A549 (cell line): ENCODE results near the gene GABBR1. TPM values are rescaled to one million over a fixed set of nuclear protein-coding genes. Genes with fewer than 3 reads are reported as not detected.

ENCODE experiments used
- ATAC-seq, 2 experiments: fragments of 200-7000 bp in 1 of 2; fragments of >200 bp in 1 of 2; cut with Nextera tagmentation in 1 of 2; cut with Tn5 transposase in 1 of 2; 3 replicates each; pipeline versions ENCODE4 v1.8.0 to v1.9.1; 2018 to 2020; ENCODE audit warnings: mild to moderate bottlenecking in 1 of 2, moderate library complexity in 1 of 2
- CTCF ChIA-PET: fragments of 300-600 bp; sonication (Branson Sonifier 250); formaldehyde crosslinking; extraction: SDS; loops from one replicate; lab custom pipeline; 2021; ENCODE audit warnings: antibody characterized with exemption, inconsistent platforms; lab: Yijun Ruan, JAX
- POLR2A ChIA-PET: fragments of 350-600 bp; formaldehyde crosslinking; extraction: SDS; loops from one replicate; lab custom pipeline; 2021; ENCODE audit warnings: antibody characterized with exemption, inconsistent platforms; lab: Yijun Ruan, JAX
- DNase-seq, 2 experiments: peaks; one replicate each; pipeline versions ENCODE4 v3.0.0 to v3.0.0-alpha.2; 2011 to 2016; ENCODE audit warnings: low read depth in 1 of 2, low spot score in 1 of 2
- FAIRE-seq: peaks from 2 replicates; lab custom pipeline; 2011; peaks lifted over from hg19 to GRCh38; lab: Jason Lieb, UNC
- H3K27ac ChIP-seq, 2 experiments: fragments of >200 bp; sonication (Bioruptor Twin); formaldehyde crosslinking; 3 replicates each; pipeline ENCODE4 v1.5.1; 2016 to 2017
- H3K4me1 ChIP-seq: fragments of >200 bp; sonication (Bioruptor Twin); formaldehyde crosslinking; 3 replicates; pipeline ENCODE4 v1.6.1; 2016
- H3K4me2 ChIP-seq: fragments of >200 bp; sonication (Bioruptor Twin); formaldehyde crosslinking; 3 replicates; pipeline ENCODE4 v1.6.1; 2016
- H3K4me3 ChIP-seq: fragments of >200 bp; sonication (Bioruptor Twin); formaldehyde crosslinking; 3 replicates; pipeline ENCODE4 v1.5.1; 2016
- H3K9me3 ChIP-seq: fragments of >200 bp; sonication (Bioruptor Twin); formaldehyde crosslinking; 3 replicates; pipeline ENCODE4 v1.6.1; 2016
- BCL3 ChIP-seq: fragments of >200 bp; sonication (Bioruptor Twin); formaldehyde crosslinking; IDR thresholded peaks from 3 replicates; pipeline ENCODE4 v1.6.1; 2016
- BHLHE40 ChIP-seq: IDR thresholded peaks from 2 replicates; pipeline ENCODE4 v1.6.1; 2012; ENCODE audit warnings: low read depth, low read length, inconsistent platforms
- CBX2 ChIP-seq: fragments of 200-600 bp; sonication (generic); IDR thresholded peaks from 2 replicates; pipeline ENCODE4 v1.6.1; 2016; ENCODE audit warnings: low read depth, mild to moderate bottlenecking, borderline replicate concordance
- CBX8 ChIP-seq: fragments of 200-600 bp; sonication (generic); IDR thresholded peaks from 2 replicates; pipeline ENCODE4 v1.6.1; 2016
- CEBPB ChIP-seq, 2 experiments: fragments of >200 bp in 1 of 2; sonication (Bioruptor Twin) in 1 of 2; formaldehyde crosslinking in 1 of 2; IDR thresholded peaks; 2 replicates each; pipeline ENCODE4 v1.6.1; 2012 to 2016
- CHD2 ChIP-seq: fragments of 150-350 bp; IDR thresholded peaks from 2 replicates; pipeline ENCODE4 v1.6.1; 2014; ENCODE audit warnings: low read length; ENCODE audit not compliant: partially characterized antibody
- CTCF ChIP-seq: fragments of >200 bp; sonication (Bioruptor Twin); formaldehyde crosslinking; IDR thresholded peaks from 3 replicates; pipeline ENCODE4 v1.5.1; 2016
- ELK1 ChIP-seq: fragments of 150-350 bp; IDR thresholded peaks from 2 replicates; pipeline ENCODE4 v1.6.1; 2014; ENCODE audit warnings: low read depth, mild to moderate bottlenecking, low read length
- EP300 ChIP-seq, 2 experiments: fragments of >200 bp; sonication (Bioruptor Twin); formaldehyde crosslinking; IDR thresholded peaks; 2 replicates in 1 of 2; 3 replicates in 1 of 2; pipeline ENCODE4 v1.6.1; 2016 to 2017
- FOSB ChIP-seq: fragments of 250-450 bp; sonication (Bioruptor Pico); IDR thresholded peaks from 2 replicates; pipeline ENCODE4 v1.5.0; 2020; ENCODE audit warnings: mild to moderate bottlenecking, moderate library complexity
- GATA3 ChIP-seq: IDR thresholded peaks from 2 replicates; pipeline ENCODE4 v1.6.1; 2012; ENCODE audit warnings: borderline replicate concordance
- HDAC2 ChIP-seq: fragments of 200-600 bp; sonication (generic); IDR thresholded peaks from 2 replicates; pipeline ENCODE4 v1.6.1; 2016
- HES2 ChIP-seq: fragments of >200 bp; sonication (Bioruptor Twin); formaldehyde crosslinking; IDR thresholded peaks from 2 replicates; pipeline ENCODE4 v1.6.1; 2016
- HMGXB4 ChIP-seq: fragments of 250-450 bp; sonication (Bioruptor Pico); IDR thresholded peaks from 2 replicates; pipeline ENCODE4 v1.5.0; 2021; ENCODE audit warnings: mild to moderate bottlenecking, moderate library complexity, borderline replicate concordance
- JUN ChIP-seq, 2 experiments: fragments of >200 bp; sonication (Bioruptor Twin); formaldehyde crosslinking; IDR thresholded peaks; 2 replicates in 1 of 2; 3 replicates in 1 of 2; pipeline ENCODE4 v1.6.1; 2016 to 2017
- KDM5A ChIP-seq: fragments of 200-600 bp; sonication (generic); IDR thresholded peaks from 2 replicates; pipeline ENCODE4 v1.6.1; 2016; ENCODE audit warnings: antibody characterized with exemption, mild to moderate bottlenecking
- NPAS2 ChIP-seq: fragments of 250-450 bp; sonication (Bioruptor Pico); IDR thresholded peaks from 2 replicates; pipeline ENCODE4 v1.8.0; 2022; ENCODE audit warnings: mild to moderate bottlenecking, moderate library complexity, borderline replicate concordance
- PBX3 ChIP-seq: IDR thresholded peaks from 2 replicates; pipeline ENCODE4 v1.6.1; 2012
- POLR2A ChIP-seq: IDR thresholded peaks from 2 replicates; pipeline ENCODE4 v1.6.1; 2012; ENCODE audit warnings: mild to moderate bottlenecking, low read length
- POLR2AphosphoS2 ChIP-seq: conservative IDR thresholded peaks from 2 replicates; pipeline ENCODE4 v1.6.1; 2012; ENCODE audit warnings: low read length, improper control_type of control experiment, inconsistent platforms
- RARB ChIP-seq: fragments of 250-450 bp; sonication (Bioruptor Pico); IDR thresholded peaks from 2 replicates; pipeline ENCODE4 v1.8.0; 2021; ENCODE audit warnings: mild to moderate bottlenecking, moderate library complexity
- RNF2 ChIP-seq: fragments of 200-600 bp; sonication (generic); IDR thresholded peaks from 2 replicates; pipeline ENCODE4 v1.6.1; 2016; ENCODE audit warnings: low read depth, mild to moderate bottlenecking, antibody characterized with exemption, moderate library complexity, borderline replicate concordance
- SREBF2 ChIP-seq: fragments of 450-650 bp; IDR thresholded peaks from 2 replicates; pipeline ENCODE4 v1.6.1; 2014; ENCODE audit warnings: mild to moderate bottlenecking, moderate library complexity
- TFCP2L1 ChIP-seq: fragments of 250-450 bp; sonication (Bioruptor Pico); IDR thresholded peaks from 2 replicates; pipeline ENCODE4 v1.5.0; 2021; ENCODE audit warnings: mild to moderate bottlenecking
- TP53 ChIP-seq: fragments of 250-450 bp; sonication (Bioruptor Pico); IDR thresholded peaks from 2 replicates; pipeline ENCODE4 v1.5.0; 2021; ENCODE audit warnings: mild to moderate bottlenecking, moderate library complexity
- USF2 ChIP-seq: fragments of 450-650 bp; IDR thresholded peaks from 2 replicates; pipeline ENCODE4 v1.6.1; 2014; ENCODE audit warnings: antibody characterized with exemption
- ZFP36 ChIP-seq: fragments of 450-650 bp; IDR thresholded peaks from 2 replicates; pipeline ENCODE4 v1.6.1; 2014; ENCODE audit warnings: borderline replicate concordance; ENCODE audit not compliant: partially characterized antibody
- ZNF302 ChIP-seq: fragments of 250-450 bp; sonication (Bioruptor Pico); IDR thresholded peaks from 2 replicates; pipeline ENCODE4 v1.9.0; 2021; ENCODE audit warnings: inconsistent platforms, mild to moderate bottlenecking, moderate library complexity
- ZSCAN20 ChIP-seq: fragments of 250-450 bp; sonication (Bioruptor Pico); IDR thresholded peaks from 2 replicates; pipeline ENCODE4 v1.8.0; 2022; ENCODE audit warnings: mild to moderate bottlenecking, moderate library complexity
- WGBS: methylation state at CpG from one replicate; pipeline ENCODE4 v1.1.6; 2017; ENCODE audit errors: missing lambda C conversion rate; 5-methylcytosine and 5-hydroxymethylcytosine counted together
- polyA plus RNA-seq, 4 experiments: library from polyadenylated mRNA; depleted of rRNA in 3 of 4; stranded (reverse); fragments of >200 nt; fragmentation: RNase III in 1 of 4; extraction: RNeasy Plus Mini Kit Qiagen cat#74134 plus additional on column Dnase treatment in 1 of 4; gene quantifications; 2 replicates in 3 of 4; 3 replicates in 1 of 4; pipeline ENCODE4 v1.2.3, GENCODE V29; 2011 to 2017

GABBR1 gene
- polyA plus RNA-seq, 2 of the 4 experiments (the other 2 are of a cell fraction) = 6.8 to 9.0 TPM

- H3K4me2 ChIP-seq = no peak overlapping the region
- FAIRE-seq = no peak
- ATAC-seq = no peak
- 94% methylated on average over 1 of the region's 1 CpG for WGBS
- no peak for TF ChIP-seq GATA3
- TF ChIP-seq TFCP2L1 = no peak
- no peak for TF ChIP-seq FOSB
- no peak for TF ChIP-seq POLR2AphosphoS2
- TF ChIP-seq HDAC2 = no peak
- no peak for TF ChIP-seq PBX3
- no peak for TF ChIP-seq ZSCAN20 (CRISPR knock-in tag)
- no peak for TF ChIP-seq CHD2
- TF ChIP-seq ELK1 = no peak
- TF ChIP-seq ZFP36 = no peak
- no peak for TF ChIP-seq JUN (IDR thresholded peaks at IDR 0.05)
- TF ChIP-seq RARB (CRISPR knock-in tag) = no peak
- no peak for TF ChIP-seq CEBPB (IDR thresholded peaks at IDR 0.05)
- no peak for TF ChIP-seq CBX2
- no peak for TF ChIP-seq NPAS2 (CRISPR knock-in tag)
- TF ChIP-seq HES2 = no peak
- no peak for TF ChIP-seq RNF2
- no peak for DNase-seq
- ChIA-PET POLR2A (no interaction called here), CTCF (interaction anchor here (1.1 to 1.2 kb wide), 2 partner anchors 10 to 26 kb away, joined by 4 read pairs; no protein-coding TSS in a partner anchor)
- peaks cover 14% of the 10 kb centered on the region; the same call in 1 of the 3 replicates for H3K4me1 ChIP-seq
- no peaks in the 10 kb centered on the region for H3K9me3 ChIP-seq
- H3K27ac ChIP-seq = no peak overlapping the region
- no peak overlapping the region for H3K4me3 ChIP-seq
These were observed 42.6 kb upstream of the GABBR1 start for GRCh38 chr6:29675561-29675960.

GRCh38 chr6:29674008-29674407 is 41.0 kb upstream of the GABBR1 start:
- CTCF ChIA-PET = interaction anchor here (0.6 to 3.0 kb wide), 3 partner anchors 21 to 29 kb away, joined by 3 to 16 read pairs (median 3); no protein-coding TSS in a partner anchor

More at GRCh38 chr6:29674008-29674407, 41.0 kb upstream of the GABBR1 start:
- H3K27ac ChIP-seq = no peak overlapping the region
- no peak overlapping the region for H3K4me3 ChIP-seq
- H3K9me3 ChIP-seq = no peaks in the 10 kb centered on the region
- H3K4me1 ChIP-seq = peaks cover 14% of the 10 kb centered on the region; the same call in 1 of the 3 replicates
- POLR2A ChIA-PET = no interaction called here
- no peak for TF ChIP-seq HES2
- TF ChIP-seq ZSCAN20 (CRISPR knock-in tag) = no peak
- no peak for TF ChIP-seq POLR2AphosphoS2
- no peak for TF ChIP-seq CBX2
- TF ChIP-seq HMGXB4 (CRISPR knock-in tag) = no peak
- no peak for TF ChIP-seq SREBF2
- no peak for TF ChIP-seq ZFP36
- no peak for TF ChIP-seq CBX8
- no peak for TF ChIP-seq POLR2A
- no peak for TF ChIP-seq BCL3
- no peak for TF ChIP-seq TP53 (CRISPR knock-in tag)
- TF ChIP-seq BHLHE40 = no peak
- no peak for TF ChIP-seq ZNF302 (CRISPR knock-in tag)
- TF ChIP-seq CTCF = no peak
- TF ChIP-seq HDAC2 = no peak
- TF ChIP-seq CHD2 = no peak
- TF ChIP-seq USF2 = no peak
- TF ChIP-seq TFCP2L1 = no peak
- no peak for TF ChIP-seq KDM5A
- TF ChIP-seq EP300 (IDR thresholded peaks at IDR 0.05) = no peak
- H3K4me2 ChIP-seq = no peak overlapping the region
- DNase-seq (no peak), FAIRE-seq (no peak), ATAC-seq (no peak)
- WGBS = 86% methylated on average over 5 of the region's 5 CpGs
